NT2/D1 (cell line): ENCODE measurements around the gene WFIKKN1.

Source experiments
- DNase-seq: peaks from one replicate; pipeline ENCODE4 v3.0.0-alpha.2; 2011; ENCODE audit warnings: low read depth, low spot score
- H3K27me3 ChIP-seq: 2 replicates; pipeline ENCODE4 v1.6.0; 2011; ENCODE audit warnings: mild to moderate bottlenecking; ENCODE audit not compliant: insufficient read length, insufficient read depth
- H3K36me3 ChIP-seq: 2 replicates; pipeline ENCODE4 v1.6.1; 2011; ENCODE audit warnings: mild to moderate bottlenecking, low read length, mixed read lengths; ENCODE audit not compliant: insufficient read depth, insufficient read length
- H3K4me1 ChIP-seq: 2 replicates; pipeline ENCODE4 v1.5.1; 2011; ENCODE audit not compliant: insufficient read depth, insufficient read length
- H3K4me3 ChIP-seq: 2 replicates; pipeline ENCODE4 v1.5.1; 2011; ENCODE audit warnings: low read depth; ENCODE audit not compliant: insufficient read length
- H3K9ac ChIP-seq: 2 replicates; pipeline ENCODE4 v1.6.0; 2011; ENCODE audit warnings: low read depth; ENCODE audit not compliant: insufficient read length
- H3K9me3 ChIP-seq: 2 replicates; pipeline ENCODE4 v1.5.1; 2011; ENCODE audit warnings: mild to moderate bottlenecking, low read length; ENCODE audit not compliant: insufficient read depth
- SUZ12 ChIP-seq: IDR thresholded peaks from 2 replicates; pipeline ENCODE4 v1.6.1; 2011; ENCODE audit not compliant: insufficient read length, insufficient read depth; ENCODE audit errors: extremely low read depth
- YY1 ChIP-seq: IDR thresholded peaks from 2 replicates; pipeline ENCODE4 v1.6.1; 2011; ENCODE audit not compliant: insufficient read length, insufficient read depth
- ZNF274 ChIP-seq: IDR thresholded peaks from 2 replicates; pipeline ENCODE4 v1.6.1; 2011; ENCODE audit warnings: mild to moderate bottlenecking, low read depth, low read length

The WFIKKN1 gene

DNA sequence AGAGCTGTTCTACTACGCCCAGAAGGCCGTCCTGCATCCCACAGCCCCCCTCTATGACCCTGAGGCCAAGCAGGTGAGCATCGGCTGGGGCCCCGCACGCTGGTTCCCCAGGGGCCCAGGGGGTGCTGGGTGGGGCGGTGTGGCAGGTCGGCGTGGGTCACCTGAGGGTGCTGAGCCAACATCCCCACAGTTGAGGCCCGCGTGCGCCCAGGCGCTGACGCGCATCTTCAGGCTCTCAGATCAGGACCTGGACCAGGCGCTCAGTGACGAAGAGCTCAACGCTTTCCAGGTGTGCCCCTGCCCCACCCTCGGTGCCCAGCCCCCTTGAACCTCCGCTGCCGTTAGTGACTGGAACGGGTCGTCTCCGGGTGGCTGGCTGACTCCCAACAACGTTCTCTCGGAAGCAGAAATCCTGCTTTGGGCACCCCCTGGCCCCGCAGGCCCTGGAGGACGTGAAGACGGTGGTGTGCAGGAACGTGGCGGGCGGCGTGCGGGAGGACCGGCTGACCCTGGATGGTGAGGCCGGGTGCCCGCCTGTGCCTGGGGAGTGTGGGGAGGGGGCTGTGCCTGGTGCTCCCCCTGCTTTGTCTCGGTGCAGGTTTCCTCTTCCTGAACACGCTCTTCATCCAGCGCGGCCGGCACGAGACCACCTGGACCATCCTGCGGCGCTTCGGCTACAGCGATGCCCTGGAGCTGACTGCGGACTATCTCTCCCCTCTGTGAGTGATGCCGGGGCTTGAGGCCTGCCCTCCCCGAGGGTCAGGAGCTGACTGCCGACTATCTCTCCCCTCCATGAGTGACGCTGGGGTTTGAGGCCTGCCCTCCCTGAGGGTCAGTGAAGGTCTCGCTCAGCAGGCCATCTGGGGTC, 39.9 kb downstream of the WFIKKN1 start:
- Histone ChIP-seq H3K27me3 (peaks cover 2% of the 10 kb centered on the region), H3K4me1 (peaks cover 34% of the 10 kb centered on the region), H3K36me3 (peaks cover 79% of the 10 kb centered on the region), H3K9ac (no peak overlapping the region), H3K9me3 (no peaks in the 10 kb centered on the region), H3K4me3 (peak overlapping the region; percentile 1)
- TF ChIP-seq YY1, result no peak
- TF ChIP-seq SUZ12, result no peak
- no peak for TF ChIP-seq ZNF274
- no peak for DNase-seq

DNA sequence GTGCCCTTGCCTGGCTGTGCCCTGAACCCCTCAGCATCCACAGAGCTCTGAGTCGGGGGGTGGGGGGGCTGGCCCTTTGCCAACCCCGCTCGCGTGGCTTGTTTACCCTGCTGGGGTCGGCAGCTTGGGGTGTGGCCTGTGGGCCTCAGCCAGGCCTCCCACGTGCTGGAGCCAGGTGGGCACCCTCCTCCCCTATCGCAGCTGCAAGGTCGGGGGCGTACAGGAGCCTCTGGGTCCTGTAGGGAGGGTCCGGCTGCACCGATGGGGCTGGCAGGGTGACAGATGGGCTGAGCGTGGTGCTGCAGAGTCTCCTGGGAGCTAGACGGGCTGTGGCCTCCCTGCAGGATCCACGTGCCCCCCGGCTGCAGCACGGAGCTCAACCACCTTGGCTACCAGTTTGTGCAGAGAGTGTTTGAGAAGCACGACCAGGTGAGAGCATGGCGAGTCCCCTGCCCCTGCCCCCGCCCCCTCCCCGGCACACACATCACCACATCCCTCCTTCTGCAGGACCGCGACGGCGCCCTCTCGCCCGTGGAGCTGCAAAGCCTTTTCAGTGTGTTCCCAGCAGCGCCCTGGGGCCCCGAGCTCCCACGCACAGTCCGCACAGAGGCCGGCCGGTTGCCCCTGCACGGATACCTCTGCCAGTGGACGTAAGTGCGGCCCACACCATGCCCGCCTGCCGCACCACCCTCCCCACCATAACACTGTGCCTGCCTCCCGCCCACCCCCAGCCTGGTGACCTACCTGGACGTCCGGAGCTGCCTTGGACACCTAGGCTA, 40.8 kb downstream of the WFIKKN1 start:
- no peak for DNase-seq
- H3K9ac ChIP-seq, result no peak overlapping the region
- H3K9me3 ChIP-seq, result no peaks in the 10 kb centered on the region
- H3K36me3 ChIP-seq, result peaks cover 71% of the 10 kb centered on the region
- H3K27me3 ChIP-seq, result peaks cover 9% of the 10 kb centered on the region
- no peak for TF ChIP-seq YY1
- TF ChIP-seq ZNF274, result no peak
- TF ChIP-seq SUZ12, result no peak
- peaks cover 34% of the 10 kb centered on the region for H3K4me1 ChIP-seq
- H3K4me3 ChIP-seq, result peak overlapping the region; percentile 1

DNA sequence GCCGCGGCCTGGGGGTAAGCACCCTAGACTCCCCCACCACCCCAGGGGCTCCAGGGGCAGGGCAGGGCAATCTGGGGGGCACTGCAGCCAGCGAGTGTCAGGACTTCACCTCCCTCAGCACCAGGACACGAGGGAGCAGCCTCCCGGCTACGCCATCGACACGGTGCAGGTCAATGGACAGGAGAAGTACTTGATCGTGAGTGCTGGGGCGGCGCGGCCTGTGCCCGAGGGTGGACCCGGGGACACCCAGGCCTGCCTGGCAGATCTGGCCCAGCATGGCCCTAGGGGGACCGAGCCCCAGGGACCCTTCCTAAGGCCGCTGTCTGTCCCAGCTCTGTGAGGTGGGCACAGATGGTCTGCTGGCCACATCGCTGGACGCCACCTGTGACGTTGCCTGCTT, 41.6 kb downstream of the WFIKKN1 start:
- TF ChIP-seq ZNF274, result no peak
- TF ChIP-seq SUZ12, result no peak
- no peak for TF ChIP-seq YY1
- Histone ChIP-seq H3K27me3 (peaks cover 11% of the 10 kb centered on the region), H3K4me3 (no peak overlapping the region), H3K4me1 (peaks cover 33% of the 10 kb centered on the region), H3K9me3 (no peaks in the 10 kb centered on the region), H3K36me3 (peaks cover 65% of the 10 kb centered on the region), H3K9ac (no peak overlapping the region)
- no peak for DNase-seq

DNA sequence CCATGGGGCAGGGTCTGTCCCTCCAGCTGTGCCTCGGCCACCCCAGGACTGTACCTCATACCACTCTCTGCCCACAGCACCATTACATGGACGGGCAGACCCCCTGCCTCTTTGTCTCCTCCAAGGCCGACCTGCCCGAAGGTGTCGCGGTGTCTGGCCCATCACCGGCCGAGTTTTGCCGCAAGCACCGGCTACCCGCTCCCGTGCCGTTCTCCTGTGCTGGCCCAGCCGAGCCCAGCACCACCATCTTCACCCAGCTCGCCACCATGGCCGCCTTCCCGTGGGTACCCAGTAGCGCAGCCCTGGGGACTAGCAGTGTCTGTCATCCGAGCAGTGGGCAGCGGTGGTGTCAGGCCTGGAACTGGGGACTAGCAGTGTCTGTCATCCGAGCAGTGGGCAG, 42.1 kb downstream of the WFIKKN1 start:
- Histone ChIP-seq H3K27me3 (peaks cover 11% of the 10 kb centered on the region), H3K36me3 (peaks cover 64% of the 10 kb centered on the region), H3K4me1 (peaks cover 30% of the 10 kb centered on the region), H3K9ac (no peak overlapping the region), H3K9me3 (no peaks in the 10 kb centered on the region), H3K4me3 (no peak overlapping the region)
- TF ChIP-seq ZNF274, result no peak
- TF ChIP-seq SUZ12, result no peak
- no peak for TF ChIP-seq YY1
- DNase-seq, result no peak

DNA sequence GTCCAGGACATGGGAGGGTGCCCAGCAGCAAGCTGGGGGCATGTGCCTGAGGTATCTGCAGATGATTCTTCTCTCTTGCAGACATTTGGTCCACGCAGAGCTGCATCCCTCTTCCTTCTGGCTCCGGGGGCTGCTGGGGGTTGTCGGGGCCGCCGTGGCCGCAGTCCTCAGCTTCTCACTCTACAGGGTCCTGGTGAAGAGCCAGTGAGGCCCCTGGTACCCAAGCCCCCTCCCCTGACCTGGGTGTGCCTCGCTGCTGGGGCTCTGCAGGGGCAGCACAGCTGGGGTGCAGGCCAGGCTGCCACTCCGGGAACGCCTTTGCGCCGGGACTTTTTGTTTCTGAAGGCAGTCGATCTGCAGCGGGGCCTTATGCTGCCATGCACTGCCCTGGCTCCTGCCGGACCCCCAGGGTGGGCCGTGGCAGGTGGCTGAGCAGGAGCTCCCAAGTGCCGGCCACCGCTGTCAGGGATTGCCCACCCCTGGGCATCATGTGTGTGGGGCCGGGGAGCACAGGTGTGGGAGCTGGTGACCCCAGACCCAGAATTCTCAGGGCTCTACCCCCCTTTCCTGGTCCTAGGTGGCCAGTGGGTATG, 42.7 kb downstream of the WFIKKN1 start:
- peaks cover 11% of the 10 kb centered on the region for H3K27me3 ChIP-seq
- H3K9me3 ChIP-seq, result no peaks in the 10 kb centered on the region
- H3K36me3 ChIP-seq, result peaks cover 63% of the 10 kb centered on the region
- DNase-seq, result no peak
- H3K9ac ChIP-seq, result no peak overlapping the region
- H3K4me1 ChIP-seq, result peaks cover 30% of the 10 kb centered on the region
- no peak overlapping the region for H3K4me3 ChIP-seq
- TF ChIP-seq SUZ12, result no peak

DNA sequence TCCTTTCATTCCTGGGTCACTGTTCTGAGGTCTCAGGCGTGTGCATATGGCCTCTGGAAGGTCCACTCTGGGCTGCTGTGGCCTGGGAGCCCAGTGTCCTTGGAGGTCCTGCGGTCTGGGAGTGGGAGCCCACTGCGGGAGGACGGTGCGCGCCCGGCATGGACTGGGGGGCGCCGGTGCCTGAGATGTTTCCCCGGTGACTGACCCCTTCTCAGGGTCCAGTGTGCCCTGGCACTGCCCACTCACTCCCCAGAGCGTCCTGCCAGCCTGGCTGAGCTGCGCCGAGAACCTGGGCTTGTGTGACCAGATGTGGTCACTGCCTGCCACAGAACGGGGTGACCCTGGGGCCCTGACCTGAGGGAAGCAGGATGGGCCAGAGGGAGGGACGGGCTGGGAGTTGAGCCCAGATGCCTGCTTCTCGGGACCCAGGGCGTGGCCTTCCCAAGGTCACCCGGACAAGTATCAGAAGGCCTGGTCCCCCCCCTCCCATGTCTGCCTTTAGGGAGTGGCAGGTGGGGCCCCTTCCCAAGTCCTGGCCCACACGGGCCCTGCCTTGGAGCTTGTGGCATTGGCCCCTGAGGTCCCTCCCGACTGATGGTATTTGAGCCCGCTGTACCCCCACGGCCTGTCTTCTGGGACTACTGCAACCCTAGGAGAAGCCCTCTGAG, 43.6 kb downstream of the WFIKKN1 start:
- DNase-seq, result no peak
- TF ChIP-seq SUZ12 (no peak), ZNF274 (no peak), YY1 (no peak)
- H3K4me1 ChIP-seq, result peaks cover 28% of the 10 kb centered on the region
- peaks cover 11% of the 10 kb centered on the region for H3K27me3 ChIP-seq
- no peak overlapping the region for H3K4me3 ChIP-seq
- H3K9ac ChIP-seq, result peak overlapping the region; percentile 44
- H3K9me3 ChIP-seq, result no peaks in the 10 kb centered on the region
- H3K36me3 ChIP-seq, result peaks cover 55% of the 10 kb centered on the region
